NCI-H345 treated with DMSO at 0.1 percent for 48 hours (cell line): Measurements from ENCODE around the gene FXYD2.

Experiments
- DNase-seq: peaks from one replicate; lab custom pipeline; 2025; ENCODE audit not compliant: unreplicated experiment; lab: John Stamatoyannopoulos, UW

Gene FXYD2

DNA sequence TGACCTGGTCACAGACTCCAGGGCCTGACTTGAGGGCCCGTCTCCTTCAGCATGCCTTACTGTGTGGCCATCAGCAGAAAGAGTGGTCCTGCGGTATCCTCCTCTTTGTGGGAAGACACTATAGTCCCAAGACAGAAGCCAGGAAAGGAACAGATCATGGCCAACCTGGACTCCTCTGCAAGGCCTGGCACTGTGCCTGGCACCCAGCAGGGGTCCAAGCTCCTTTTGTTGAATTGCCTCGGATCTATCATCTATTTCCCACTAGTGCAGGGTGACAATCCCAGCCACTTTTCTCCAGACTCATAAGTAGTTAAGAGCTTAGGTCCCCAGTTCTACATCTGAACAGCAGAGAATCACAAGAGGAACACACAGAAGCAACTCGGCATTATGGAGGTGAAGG, 54.5 kb downstream of the FXYD2 start:
- no peak for DNase-seq
